SK-N-SH (cell line): ENCODE data around the gene KLC4. TPM values are rescaled to one million over a fixed set of nuclear protein-coding genes. Genes with fewer than 3 reads are reported as not detected.

ENCODE experiments used
- CTCF ChIA-PET: fragments of 300-600, 350-600 bp; formaldehyde crosslinking; extraction: SDS; loops from one replicate; lab custom pipeline; 2021; lab: Yijun Ruan, JAX
- POLR2A ChIA-PET: fragments of 350-600 bp; sonication (Branson Sonifier 250); formaldehyde crosslinking; extraction: SDS; loops from one replicate; lab custom pipeline; 2020; ENCODE audit warnings: antibody characterized with exemption, inconsistent platforms; lab: Yijun Ruan, JAX
- DNase-seq: peaks from one replicate; pipeline ENCODE4 v3.0.0; 2012
- H2AFZ ChIP-seq: fragments of 200-600 bp; sonication (generic); 2 replicates; pipeline ENCODE4 v1.8.1; 2016; ENCODE audit warnings: antibody characterized with exemption, mild to moderate bottlenecking, low read depth
- H3F3A ChIP-seq: fragments of 200-600 bp; sonication (generic); replicated peaks from 2 replicates; pipeline ENCODE3; 2016; ENCODE audit warnings: antibody characterized with exemption, mild to moderate bottlenecking; ENCODE audit not compliant: insufficient read depth
- H3K27ac ChIP-seq, 2 experiments: fragments of 200-500 bp in 1 of 2; fragments of 200-600 bp in 1 of 2; sonication (Bioruptor generic) in 1 of 2; sonication (generic), shearing (Covaris generic) in 1 of 2; 2 replicates each; pipeline versions ENCODE4 v1.5.1 to v1.6.1; 2014 to 2016; ENCODE audit warnings: low read depth in 2 of 2, inconsistent platforms in 1 of 2, low read length in 1 of 2, mild to moderate bottlenecking in 1 of 2, mixed read lengths in 1 of 2
- H3K27me3 ChIP-seq: fragments of 200-600 bp; sonication (generic), shearing (Covaris generic); 2 replicates; pipeline ENCODE4 v1.6.1; 2016; ENCODE audit warnings: mixed run types; ENCODE audit not compliant: insufficient read depth
- H3K36me3 ChIP-seq, 2 experiments: fragments of 200-500 bp in 1 of 2; fragments of 200-600 bp in 1 of 2; sonication (Bioruptor generic) in 1 of 2; sonication (generic) in 1 of 2; replicated peaks in 1 of 2; 2 replicates each; pipeline versions ENCODE3 to v1.5.1; 2014 to 2016; ENCODE audit warnings: low read length in 1 of 2, mild to moderate bottlenecking in 1 of 2; ENCODE audit not compliant: insufficient read depth in 2 of 2, control insufficient read depth in 1 of 2
- H3K4me1 ChIP-seq, 2 experiments: fragments of 200-500 bp in 1 of 2; fragments of 200-600 bp in 1 of 2; sonication (Bioruptor generic) in 1 of 2; sonication (generic), shearing (Covaris generic) in 1 of 2; 2 replicates each; pipeline versions ENCODE4 v1.5.1 to v1.6.1; 2014 to 2016; ENCODE audit warnings: low read depth in 1 of 2, low read length in 1 of 2, mixed run types in 1 of 2; ENCODE audit not compliant: insufficient read depth in 2 of 2, control insufficient read depth in 1 of 2
- H3K4me2 ChIP-seq: fragments of 200-600 bp; sonication (generic), shearing (Covaris generic); 2 replicates; pipeline ENCODE4 v1.6.1; 2017; ENCODE audit warnings: mixed run types
- H3K4me3 ChIP-seq, 2 experiments: fragments of 200-500 bp in 1 of 2; fragments of 200-600 bp in 1 of 2; sonication (Bioruptor generic) in 1 of 2; sonication (generic), shearing (Covaris generic) in 1 of 2; 2 replicates each; pipeline versions ENCODE4 v1.5.1 to v1.8.1; 2014 to 2016; ENCODE audit warnings: low read depth in 2 of 2, inconsistent platforms in 1 of 2, low read length in 1 of 2, mild to moderate bottlenecking in 1 of 2, mixed read lengths in 1 of 2, moderate library complexity in 1 of 2
- H3K79me2 ChIP-seq: fragments of 200-600 bp; sonication (generic); 2 replicates; pipeline ENCODE4 v1.8.1; 2017; ENCODE audit warnings: mild to moderate bottlenecking; ENCODE audit not compliant: insufficient read depth
- H3K9ac ChIP-seq: fragments of 200-600 bp; sonication (generic); 2 replicates; pipeline ENCODE4 v1.6.1; 2017; ENCODE audit warnings: mixed run types
- H3K9me2 ChIP-seq: fragments of 200-600 bp; sonication (generic); 2 replicates; pipeline ENCODE4 v1.6.1; 2017; ENCODE audit warnings: mixed run types
- H3K9me3 ChIP-seq: fragments of 200-600 bp; sonication (generic); 2 replicates; pipeline ENCODE4 v1.6.1; 2017; ENCODE audit warnings: mixed run types, mild to moderate bottlenecking, moderate library complexity
- H4K20me1 ChIP-seq: fragments of 200-600 bp; sonication (generic); 2 replicates; pipeline ENCODE4 v1.6.1; 2017; ENCODE audit warnings: mild to moderate bottlenecking, mixed run types; ENCODE audit not compliant: insufficient read depth
- CHD2 ChIP-seq: fragments of 150-350 bp; IDR thresholded peaks from 2 replicates; pipeline ENCODE4 v1.6.1; 2018; ENCODE audit warnings: low read length; ENCODE audit not compliant: partially characterized antibody
- CTCF ChIP-seq: fragments of 200-600 bp; sonication (generic); IDR thresholded peaks from 2 replicates; pipeline ENCODE4 v1.6.1; 2017; ENCODE audit warnings: antibody characterized with exemption, mild to moderate bottlenecking, moderate library complexity
- EP300 ChIP-seq, 2 experiments: IDR thresholded peaks; 2 replicates each; pipeline versions ENCODE4 v1.4.0 to v1.6.1; 2012; ENCODE audit warnings: borderline replicate concordance in 1 of 2, low read depth in 1 of 2, low read length in 1 of 2
- EZH2phosphoT487 ChIP-seq: fragments of 200-600 bp; sonication (generic); IDR thresholded peaks from 2 replicates; pipeline ENCODE4 v1.6.1; 2017; ENCODE audit warnings: low read depth, mixed run types, mild to moderate bottlenecking, antibody characterized with exemption, moderate library complexity, borderline replicate concordance
- JUND ChIP-seq: IDR thresholded peaks from 2 replicates; pipeline ENCODE4 v1.4.0; 2012
- MEF2A ChIP-seq: IDR thresholded peaks from 2 replicates; pipeline ENCODE4 v1.4.0; 2012; ENCODE audit warnings: low read depth, borderline replicate concordance
- MXI1 ChIP-seq: IDR thresholded peaks from 2 replicates; pipeline ENCODE4 v1.6.1; 2012; ENCODE audit warnings: mild to moderate bottlenecking, low read depth, low read length, improper control_type of control experiment
- NFIC ChIP-seq: IDR thresholded peaks from 2 replicates; pipeline ENCODE4 v1.4.0; 2012; ENCODE audit warnings: borderline replicate concordance
- RCOR1 ChIP-seq: fragments of 150-350 bp; IDR thresholded peaks from 2 replicates; pipeline ENCODE4 v1.6.1; 2017; ENCODE audit warnings: antibody characterized with exemption, low read length
- RFX5 ChIP-seq: IDR thresholded peaks from 2 replicates; pipeline ENCODE4 v1.6.1; 2012; ENCODE audit warnings: mild to moderate bottlenecking, improper control_type of control experiment, low read length
- RXRA ChIP-seq: IDR thresholded peaks from 2 replicates; pipeline ENCODE4 v1.4.0; 2012; ENCODE audit warnings: low read depth, mild to moderate bottlenecking, borderline replicate concordance
- SIN3A ChIP-seq: IDR thresholded peaks from 2 replicates; pipeline ENCODE4 v1.6.1; 2012; ENCODE audit warnings: low read depth, mild to moderate bottlenecking, low read length, moderate library complexity, borderline replicate concordance
- TAF1 ChIP-seq: IDR thresholded peaks from 2 replicates; pipeline ENCODE4 v1.6.1; 2012; ENCODE audit warnings: low read depth, mild to moderate bottlenecking, low read length, moderate library complexity, borderline replicate concordance
- TEAD4 ChIP-seq: IDR thresholded peaks from 2 replicates; pipeline ENCODE4 v1.4.0; 2012; ENCODE audit warnings: mild to moderate bottlenecking, borderline replicate concordance; ENCODE audit not compliant: insufficient read depth
- USF1 ChIP-seq: IDR thresholded peaks from 2 replicates; pipeline ENCODE4 v1.4.0; 2012; ENCODE audit warnings: low read depth, borderline replicate concordance
- WGBS: methylation state at CpG from one replicate; pipeline ENCODE4 v1.1.6; 2017; ENCODE audit warnings: low lambda C conversion rate; 5-methylcytosine and 5-hydroxymethylcytosine counted together
- polyA plus RNA-seq, 3 experiments: library from polyadenylated mRNA; depleted of rRNA; stranded (reverse); fragments of >200 nt; gene quantifications; 2 replicates each; pipeline ENCODE4 v1.2.3, GENCODE V29; 2012

KLC4 gene
- polyA plus RNA-seq, 1 of the 3 experiments (the other 2 are of a cell fraction): 17.5 TPM

- peaks cover 11% of the 10 kb centered on the region for H3F3A ChIP-seq
- no peaks in the 10 kb centered on the region for H4K20me1 ChIP-seq
- H3K4me1 ChIP-seq: peaks cover 3 to 17% of the 10 kb centered on the region in 2 experiments; a peak in 3 of 4 replicates
- H3K4me2 ChIP-seq: peak overlapping the region; percentile 76
- H3K9me3 ChIP-seq: no peaks in the 10 kb centered on the region
- WGBS: 0% methylated on average over 1 of the region's 1 CpG
- H3K36me3 ChIP-seq: peaks cover 7 to 14% of the 10 kb centered on the region in 2 experiments
- no peak for TF ChIP-seq TAF1
- TF ChIP-seq SIN3A: no peak
- no peak for TF ChIP-seq NFIC
- TF ChIP-seq MXI1: no peak
- no peak for TF ChIP-seq EP300 (IDR thresholded peaks at IDR 0.05; ENCODE audit: borderline replicate concordance in 1 of 2, low read depth in 1 of 2, low read length in 1 of 2)
- TF ChIP-seq MEF2A: no peak
- no peak for TF ChIP-seq RCOR1
- TF ChIP-seq RFX5: no peak
- TF ChIP-seq EZH2phosphoT487: no peak
- no peak for TF ChIP-seq TEAD4
- TF ChIP-seq CHD2: no peak
- no peak for TF ChIP-seq RXRA
- no peak for TF ChIP-seq USF1
- TF ChIP-seq JUND: no peak
- no peak for TF ChIP-seq CTCF
- peaks cover 40% of the 10 kb centered on the region for H3K79me2 ChIP-seq
- H3K4me3 ChIP-seq: peak overlapping the region; percentile 90 to 92
- no peaks in the 10 kb centered on the region for H3K9me2 ChIP-seq
- CTCF ChIA-PET: no interaction called here
- POLR2A ChIA-PET: interaction anchor here (0.9 to 2.7 kb wide), 5 partner anchors 18 to 79 kb away, joined by 3 to 9 read pairs (median 5); partner anchors contain the start of genes KLHDC3, MEA1, PEX6 and PTK7
- DNase-seq: no peak
- peak overlapping the region; percentile 75; the same call in 1 of the 2 replicates for H2AFZ ChIP-seq
- H3K27ac ChIP-seq: peak overlapping the region in 1 of 2 experiments; percentile 41; a peak in 2 of 4 replicates
- H3K9ac ChIP-seq: peak overlapping the region; percentile 91
- H3K27me3 ChIP-seq: no peaks in the 10 kb centered on the region
Observed at GRCh38 chr6:43058531-43058930, 900 bp upstream of the KLC4 start.
